AML-193 (cell line): ENCODE results near the gene AHSA1.

Source experiments
- DNase-seq, 2 experiments: peaks; one replicate each; lab custom pipeline; 2025; lab: John Stamatoyannopoulos, UW

AHSA1 gene

DNA sequence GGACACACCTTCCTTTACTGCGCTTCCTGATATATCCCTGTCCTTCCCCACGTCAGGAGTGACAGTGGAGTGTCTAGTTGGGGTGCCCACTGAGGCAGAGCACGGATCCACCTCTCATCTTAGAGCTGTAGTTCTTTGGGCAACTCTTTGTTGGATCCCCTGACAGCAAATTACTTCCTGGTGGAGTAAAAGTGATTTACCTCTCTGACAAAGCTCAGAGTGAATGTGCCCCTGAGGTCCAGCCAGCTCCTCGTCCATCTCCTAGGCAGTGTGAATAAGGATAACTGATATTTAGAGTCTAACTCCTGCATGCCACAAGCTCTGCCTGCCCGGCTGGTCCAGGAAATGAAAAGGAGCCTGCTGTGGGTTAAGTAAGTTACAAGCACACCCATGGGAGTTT, 16.0 kb downstream of the AHSA1 start:
- no peak for DNase-seq

DNA sequence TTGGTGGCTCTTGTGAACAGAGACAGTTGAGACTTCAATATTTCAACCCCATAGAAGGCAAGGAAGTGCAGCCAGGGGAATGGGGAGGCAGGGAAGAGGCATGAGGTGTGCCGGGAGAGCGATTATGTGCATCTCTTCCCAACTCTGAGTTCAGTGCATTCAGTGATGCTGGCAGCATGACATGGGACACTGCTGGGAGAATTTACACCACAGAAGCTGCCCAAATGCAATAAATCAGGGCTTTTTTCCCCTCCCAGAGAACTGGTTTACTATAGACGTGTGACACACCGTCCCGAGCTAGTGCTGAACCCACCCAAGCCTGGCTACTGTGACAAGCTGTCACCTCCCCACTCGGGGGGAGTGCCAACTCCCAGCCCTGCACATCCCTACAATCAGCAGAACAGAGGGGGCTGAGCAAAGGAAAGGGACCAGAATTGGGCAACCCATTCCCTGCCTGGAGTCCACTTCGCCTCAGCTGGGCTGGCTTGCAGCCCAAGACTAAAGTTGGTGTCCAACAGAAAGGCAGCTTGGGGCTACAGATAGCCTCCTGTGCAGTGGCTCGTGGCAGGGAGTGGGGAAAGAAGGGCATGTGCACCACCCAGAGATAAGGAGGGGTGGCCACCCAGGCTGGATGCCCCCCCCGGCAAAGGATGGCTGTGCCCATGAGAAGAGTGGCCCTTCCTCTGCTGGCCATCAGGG, 16.7 kb downstream of the AHSA1 start:
- DNase-seq = no peak

DNA sequence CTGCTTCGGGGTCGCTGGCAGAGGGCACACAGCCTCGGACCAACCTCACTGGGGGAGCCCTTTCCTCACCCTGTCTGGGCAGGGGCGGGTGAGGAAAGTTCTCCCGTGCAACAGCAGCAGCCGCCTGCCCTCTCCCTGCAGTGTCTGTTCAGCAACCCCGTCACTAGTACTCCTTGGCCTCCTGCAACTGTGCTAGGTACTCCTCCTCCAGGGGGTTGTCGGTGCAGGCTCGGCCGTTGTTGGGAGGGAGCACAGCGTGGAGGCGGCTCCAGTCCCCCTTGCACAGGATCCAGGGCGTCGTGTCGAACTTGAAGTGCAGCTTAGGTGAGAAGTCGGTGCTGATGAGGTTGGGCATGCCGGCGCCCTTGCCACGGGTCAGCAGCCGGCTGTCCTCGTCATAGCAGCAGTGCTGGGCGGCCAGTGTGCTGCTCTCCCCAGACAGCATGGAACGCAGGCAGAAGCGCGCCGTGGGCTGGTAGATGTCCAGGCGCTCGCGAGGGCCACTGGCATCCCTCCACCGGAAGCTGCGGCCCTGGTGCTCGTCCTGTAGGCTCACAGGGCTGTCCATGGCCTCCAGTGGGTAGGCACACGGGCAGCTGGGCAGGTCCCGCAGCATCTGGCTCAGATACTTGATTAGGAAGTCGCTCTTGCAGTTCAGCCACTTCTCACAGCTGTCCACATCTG, 17.7 kb downstream of the AHSA1 start:
- DNase-seq = no peak

DNA sequence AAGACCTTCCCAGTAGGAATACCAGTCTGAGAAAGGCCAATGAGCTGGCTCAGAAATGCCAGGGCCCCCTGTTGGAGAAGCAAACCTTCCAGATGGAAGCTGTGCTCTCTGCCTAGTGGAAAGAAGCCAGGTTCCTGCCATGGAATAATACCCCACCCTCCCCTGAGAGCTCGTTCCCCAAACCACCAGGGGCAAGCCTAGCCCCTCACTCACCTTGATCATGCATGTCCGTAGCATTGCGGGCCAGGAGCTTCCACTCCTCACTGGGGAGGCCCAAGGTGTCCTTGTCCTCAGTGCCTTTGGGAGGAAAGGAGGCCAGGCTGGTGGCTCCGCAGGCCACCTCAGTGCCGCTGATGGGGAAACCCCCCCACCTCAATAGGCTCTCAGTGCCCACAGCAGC, 20.1 kb downstream of the AHSA1 start:
- DNase-seq = no peak

DNA sequence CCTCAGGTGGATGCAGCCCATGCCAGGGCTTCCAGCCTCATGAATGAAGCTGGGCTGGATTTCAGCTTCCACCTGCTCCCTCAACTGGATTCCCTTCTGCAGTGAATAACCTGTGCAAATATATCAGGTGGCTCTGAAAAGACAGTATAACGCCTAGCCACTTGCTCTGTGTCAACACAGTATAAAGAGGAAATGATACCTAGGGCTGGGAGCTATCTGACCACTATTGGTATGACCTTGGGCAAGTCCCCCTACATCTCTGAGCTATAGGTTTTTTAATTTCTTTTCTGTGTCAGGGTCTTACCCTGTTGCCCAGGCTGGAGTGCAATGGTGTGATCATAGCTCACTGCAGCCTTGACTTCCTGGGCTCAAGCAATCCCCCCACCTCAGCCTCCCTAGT, 20.9 kb downstream of the AHSA1 start:
- DNase-seq = no peak

DNA sequence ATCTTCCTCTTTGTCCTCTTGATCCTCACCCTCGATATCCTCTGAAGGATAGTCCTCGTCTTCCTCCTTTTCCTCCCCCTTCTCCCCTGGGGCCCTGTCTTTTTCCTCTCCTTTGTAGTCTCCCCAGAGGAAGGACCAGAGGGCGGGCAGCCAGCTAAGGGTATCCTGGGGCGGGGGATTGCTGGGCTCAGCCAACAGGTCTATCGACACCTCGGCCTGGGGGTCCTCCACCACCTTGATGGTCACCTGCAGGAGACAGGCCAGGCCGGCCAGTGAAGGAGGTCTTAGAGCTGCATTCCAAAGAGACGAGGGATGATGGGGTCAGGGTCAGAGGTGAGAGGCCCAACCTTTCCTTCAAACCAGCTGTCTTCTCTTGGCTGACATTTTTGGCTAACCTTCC, 24.5 kb downstream of the AHSA1 start:
- DNase-seq = no peak

DNA sequence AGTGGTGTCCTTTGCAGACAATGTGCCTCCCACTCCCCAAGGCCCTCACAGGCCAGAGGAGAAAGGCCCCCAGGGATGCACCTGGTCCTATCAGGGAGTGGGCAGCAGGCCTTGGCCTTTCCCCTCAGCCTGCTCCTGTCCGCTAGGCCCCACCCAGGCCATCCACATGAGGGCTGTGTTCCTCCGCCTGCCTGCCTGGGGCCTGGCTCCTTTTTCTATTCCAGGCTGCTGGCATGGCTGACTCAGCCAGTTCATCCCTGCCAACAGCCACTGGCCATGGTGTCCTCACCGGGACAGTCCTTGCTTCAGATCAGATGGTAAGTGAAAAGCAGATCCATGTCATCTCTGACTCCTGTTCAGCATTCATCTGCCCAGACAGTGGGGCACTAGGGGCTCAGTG, 27.4 kb downstream of the AHSA1 start:
- DNase-seq = no peak

DNA sequence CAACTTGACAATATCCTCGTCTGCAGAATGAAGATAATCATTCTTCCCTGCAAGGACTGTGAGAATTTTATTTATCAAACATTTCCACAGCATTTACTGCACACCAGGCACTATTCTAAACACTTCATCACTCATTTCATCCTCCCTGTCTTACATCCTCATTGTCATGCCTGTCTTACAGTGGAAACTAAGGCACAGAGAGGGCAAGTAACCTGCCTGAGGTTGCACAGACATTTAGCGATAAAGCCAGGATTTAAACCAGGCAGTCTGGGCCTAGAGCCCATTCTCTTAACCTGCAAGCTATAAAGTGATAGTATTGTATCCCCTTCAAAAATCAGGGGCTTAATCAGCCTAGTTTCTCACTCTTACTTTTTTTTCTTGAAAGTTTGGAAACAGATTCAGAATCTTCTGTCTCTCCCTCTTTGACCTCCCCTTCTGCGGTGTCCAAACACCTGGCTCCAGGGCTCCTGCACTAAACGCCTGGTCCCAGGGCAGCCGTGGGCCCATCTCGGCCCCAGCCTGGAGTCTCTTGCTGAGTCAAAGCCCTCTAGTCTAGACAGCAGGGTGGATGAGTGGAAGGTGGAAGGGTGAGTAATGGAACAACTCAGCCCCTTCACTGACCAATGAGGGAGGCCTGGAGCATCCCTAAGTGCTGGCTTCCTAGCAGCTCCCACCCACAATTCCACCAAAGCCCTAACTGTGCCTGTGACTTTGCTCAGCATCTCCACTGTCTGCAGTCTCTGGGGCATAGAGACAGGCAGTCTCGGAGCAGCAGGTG, 28.2 kb downstream of the AHSA1 start:
- DNase-seq = no peak

DNA sequence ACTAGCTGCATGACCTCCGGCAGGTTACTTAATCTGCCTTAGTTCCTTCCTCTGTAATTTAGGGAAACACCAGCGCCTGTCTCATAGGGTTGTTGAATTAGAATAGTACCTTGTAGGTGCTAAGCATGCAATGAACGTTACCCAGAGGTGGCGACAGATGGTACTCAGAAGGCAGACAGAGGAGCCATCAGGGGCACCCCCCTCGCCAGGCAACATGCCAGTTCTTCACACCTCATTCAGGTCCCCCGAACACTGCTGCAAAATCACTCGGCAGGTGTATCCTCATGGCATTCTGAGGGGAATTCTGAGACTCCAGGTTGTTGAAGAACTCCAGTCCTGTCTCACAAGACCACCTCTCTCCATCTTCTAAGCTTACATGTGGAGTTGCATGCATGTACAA, 30.7 kb downstream of the AHSA1 start:
- DNase-seq = no peak

DNA sequence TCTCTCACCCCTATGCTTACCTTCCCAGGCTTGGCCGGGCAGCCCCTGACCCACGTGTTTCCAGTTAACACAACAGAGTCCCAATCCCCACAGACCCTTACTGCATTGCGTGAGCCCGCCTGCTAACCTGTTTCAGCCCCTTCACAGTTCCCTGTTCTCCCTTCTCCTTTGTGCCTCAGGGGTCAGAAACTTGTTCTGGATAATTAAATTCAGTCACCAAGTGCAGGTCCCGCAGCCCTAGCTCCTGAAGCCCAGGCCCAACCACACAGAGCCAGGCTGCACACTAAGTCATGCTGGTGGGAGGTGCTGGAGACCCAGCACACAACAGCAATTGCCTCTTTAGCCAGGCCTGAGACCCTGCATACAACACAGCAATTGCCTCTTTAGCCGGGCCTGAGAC, 31.1 kb downstream of the AHSA1 start:
- DNase-seq = no peak

DNA sequence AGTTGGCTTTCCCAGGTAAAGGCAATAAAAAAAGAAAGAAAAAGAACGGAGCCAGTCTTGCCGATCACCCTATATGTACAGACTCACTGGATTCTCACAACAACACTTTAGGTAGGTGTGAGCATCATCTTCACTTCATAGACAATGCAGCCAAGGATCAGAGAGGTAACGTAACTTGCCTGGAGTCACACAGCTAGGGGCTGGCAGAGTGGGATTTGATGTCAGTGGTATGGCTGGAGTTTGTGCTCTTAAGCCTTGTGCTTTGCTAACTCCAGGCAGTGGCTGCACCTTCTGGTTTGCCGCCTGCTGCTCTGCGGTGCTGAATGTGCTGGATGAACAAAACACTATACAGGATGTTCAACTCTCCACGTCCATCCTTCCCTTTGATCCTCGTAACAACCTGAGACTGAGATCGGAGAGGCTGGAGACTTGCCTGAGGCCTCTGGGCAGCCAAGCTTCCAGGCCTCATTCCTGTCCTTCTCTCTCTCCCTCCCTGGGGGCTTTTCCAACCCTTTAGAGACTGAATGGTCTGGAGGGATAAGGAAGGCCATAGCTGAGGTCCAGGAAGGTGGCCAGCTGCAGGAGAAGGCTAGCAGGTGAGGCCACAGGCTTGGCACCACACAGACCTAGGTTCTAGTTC, 32.6 kb downstream of the AHSA1 start:
- DNase-seq = no peak

DNA sequence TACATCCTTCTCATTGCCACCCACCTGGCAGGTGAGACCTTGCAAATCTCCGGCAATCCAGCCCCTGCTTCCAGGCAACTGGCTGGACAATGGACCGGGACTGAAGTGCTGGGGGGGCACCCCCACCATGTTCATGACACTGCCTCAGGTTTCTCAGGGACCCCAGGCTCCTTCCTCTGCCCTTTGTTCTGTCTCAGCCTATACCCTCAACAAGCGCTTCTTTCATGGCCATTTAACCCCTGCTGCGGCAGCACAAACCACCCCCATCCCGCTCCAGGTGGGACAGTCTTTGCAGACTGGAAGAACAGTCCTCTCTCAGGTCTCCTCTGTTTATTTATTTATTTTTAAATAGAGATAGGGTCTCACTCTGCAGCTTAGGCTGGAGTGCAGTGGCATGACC, 33.2 kb downstream of the AHSA1 start:
- no peak for DNase-seq

DNA sequence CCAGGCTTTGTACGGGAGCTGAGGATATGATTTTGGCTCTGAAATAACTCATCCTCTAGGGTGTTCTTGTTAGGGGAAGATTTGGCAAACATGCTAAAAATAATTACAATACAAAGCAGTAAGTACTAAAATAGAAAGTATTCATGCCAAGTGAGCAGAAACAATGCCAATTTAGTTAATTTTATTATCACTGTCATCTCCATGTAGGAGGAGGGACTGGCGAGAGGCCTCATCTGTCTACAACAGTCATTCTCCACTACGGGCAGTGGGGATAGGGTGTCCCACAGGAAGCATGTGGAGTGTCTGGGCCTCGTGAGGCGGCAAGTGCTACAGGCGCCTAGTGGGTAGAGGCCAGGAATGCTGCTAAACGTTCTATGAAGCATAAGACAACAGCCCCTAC, 37.4 kb downstream of the AHSA1 start:
- DNase-seq = no peak

DNA sequence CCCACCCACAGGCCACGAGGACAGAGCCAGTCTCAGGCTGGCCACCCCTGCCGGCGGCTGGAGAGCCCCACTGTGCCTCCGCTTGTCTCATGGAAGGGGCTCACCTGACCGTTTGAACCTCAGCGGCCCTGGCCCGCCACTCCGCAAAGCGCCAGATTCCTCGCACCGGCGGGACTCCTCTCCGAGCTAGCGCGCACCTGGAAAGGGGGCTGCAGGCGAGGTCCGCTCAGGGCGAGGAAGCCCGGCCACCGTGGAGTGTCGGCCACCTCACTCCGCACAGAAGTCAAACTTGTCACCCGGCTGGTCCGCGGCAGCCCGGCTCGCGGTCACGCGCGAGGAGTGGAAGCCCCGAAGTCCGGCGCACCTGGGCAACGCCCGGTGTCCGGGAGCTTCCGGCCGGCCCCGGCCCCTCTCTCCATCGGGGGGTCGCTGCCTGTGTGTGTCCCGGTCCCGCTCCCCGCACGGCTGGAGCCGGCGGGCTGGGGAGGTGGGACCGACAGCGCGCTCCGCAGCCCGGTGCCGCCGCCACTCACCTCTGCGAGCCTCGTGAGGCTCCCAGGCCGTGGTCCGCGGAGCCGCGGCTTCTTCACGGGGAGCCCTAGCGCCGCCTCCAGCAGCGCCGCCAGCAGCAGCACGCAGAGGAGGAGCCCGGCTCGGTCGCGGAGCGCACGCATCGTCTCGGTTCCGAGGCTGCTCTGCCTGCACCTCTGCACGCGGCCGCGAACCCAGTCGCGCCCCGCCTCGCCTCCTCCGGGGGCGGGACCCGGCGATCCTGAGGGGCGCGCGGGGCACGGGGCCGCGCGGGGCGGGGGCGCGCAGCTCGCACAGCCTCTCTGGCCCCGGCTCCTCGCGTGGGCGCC, 40.5 kb downstream of the AHSA1 start, which contains the start of gene ISM2:
ISM2 (minus strand) TSS at position 697 of the 860 bp plus-strand sequence; CDS start at position 674, 23 bp downstream.
- DNase-seq = no peak

DNA sequence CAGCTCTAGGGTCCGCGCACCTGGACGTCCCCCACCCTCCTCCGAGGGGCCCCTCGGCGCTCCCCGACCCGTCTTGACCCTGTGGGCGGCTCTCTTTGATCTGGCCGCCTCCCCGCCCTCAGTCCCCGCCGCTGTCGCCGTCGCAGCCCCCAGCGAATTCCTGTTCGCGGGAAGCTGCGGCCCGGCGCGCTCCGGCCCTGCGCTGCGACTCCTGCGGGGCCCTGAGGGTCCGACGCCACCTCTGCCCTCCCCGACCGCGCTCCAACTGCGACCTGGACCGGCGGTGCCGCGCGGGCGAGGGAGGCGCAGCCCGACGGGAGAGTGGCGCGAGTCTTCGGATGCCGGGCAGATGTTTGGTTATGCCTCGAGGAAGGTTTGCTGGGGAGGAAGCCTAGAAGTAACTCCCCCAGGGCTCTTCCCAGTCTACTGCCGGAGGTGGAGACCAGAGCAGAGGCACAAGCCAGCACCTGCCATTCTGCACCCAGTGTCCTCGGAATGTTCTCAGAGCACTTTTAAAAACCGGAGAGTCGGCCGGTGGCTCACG, 41.2 kb downstream of the AHSA1 start:
- DNase-seq = no peak

DNA sequence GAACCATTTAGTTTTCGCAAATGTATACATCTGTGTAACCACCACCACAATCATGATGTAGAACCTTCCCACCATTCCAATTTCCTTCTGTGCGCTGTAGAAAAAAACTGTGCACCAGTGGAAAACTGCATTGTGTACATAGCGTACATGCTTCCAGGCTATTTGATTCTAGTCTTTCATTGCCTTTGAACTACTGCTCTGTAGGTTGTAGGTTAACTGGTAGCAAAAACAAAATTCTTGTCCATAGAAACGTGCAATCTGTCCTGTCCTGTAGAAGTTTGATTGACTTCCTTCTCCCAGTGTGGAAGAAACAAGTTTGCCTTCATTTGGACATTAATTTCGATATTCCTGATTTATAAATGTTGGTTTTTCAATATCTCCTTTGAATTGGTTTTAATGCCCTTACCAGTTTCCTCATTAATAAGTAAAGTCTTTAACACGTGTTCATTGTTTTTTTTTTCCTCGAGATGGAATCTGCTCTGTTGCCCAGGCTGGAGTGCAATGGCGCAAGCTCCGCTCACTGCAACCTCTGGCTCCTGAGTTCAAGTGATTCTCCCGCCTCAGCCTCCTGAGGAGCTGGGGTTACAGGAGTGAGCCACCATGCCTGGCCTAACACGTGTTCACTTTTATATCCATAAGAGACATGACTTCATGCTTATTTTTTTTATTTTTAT, 44.4 kb downstream of the AHSA1 start:
- no peak for DNase-seq

DNA sequence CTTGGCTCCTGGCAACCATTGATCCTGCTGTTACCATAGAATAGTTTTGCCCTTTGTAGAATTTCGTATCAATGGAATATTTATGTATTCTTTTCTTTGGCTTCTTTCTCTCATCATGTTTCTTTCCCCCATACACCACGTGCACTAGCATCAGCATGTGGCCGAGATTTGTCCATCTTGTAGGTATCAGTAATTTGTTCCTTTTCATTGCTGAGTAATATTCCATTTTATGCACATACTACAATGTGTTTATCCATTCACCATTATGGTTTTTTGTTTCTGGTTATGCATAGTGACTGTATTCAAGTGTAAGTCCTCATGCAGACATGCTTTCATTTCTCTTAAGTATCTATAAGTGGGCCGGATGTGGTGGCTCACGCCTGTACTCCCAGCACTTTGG, 45.2 kb downstream of the AHSA1 start:
- DNase-seq = no peak

DNA sequence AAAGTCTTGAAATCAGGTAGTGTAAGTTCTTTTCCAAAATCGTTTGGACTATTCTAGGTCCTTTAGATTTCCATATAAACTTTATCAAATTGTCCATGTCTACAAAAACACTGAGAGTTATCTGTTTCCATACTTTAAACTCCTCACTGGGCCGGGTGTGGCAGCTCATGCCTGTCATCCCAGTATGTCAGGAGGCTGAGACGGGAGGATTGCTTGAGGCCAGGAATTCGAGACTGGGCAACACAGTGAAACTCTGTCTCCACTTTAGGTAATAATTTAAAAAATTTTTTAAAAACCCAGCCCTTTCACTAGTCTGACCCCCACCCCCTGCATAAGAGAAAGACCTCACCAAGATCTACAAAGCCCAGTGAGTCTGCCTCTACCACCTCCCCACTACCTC, 47.1 kb downstream of the AHSA1 start:
- DNase-seq = no peak

DNA sequence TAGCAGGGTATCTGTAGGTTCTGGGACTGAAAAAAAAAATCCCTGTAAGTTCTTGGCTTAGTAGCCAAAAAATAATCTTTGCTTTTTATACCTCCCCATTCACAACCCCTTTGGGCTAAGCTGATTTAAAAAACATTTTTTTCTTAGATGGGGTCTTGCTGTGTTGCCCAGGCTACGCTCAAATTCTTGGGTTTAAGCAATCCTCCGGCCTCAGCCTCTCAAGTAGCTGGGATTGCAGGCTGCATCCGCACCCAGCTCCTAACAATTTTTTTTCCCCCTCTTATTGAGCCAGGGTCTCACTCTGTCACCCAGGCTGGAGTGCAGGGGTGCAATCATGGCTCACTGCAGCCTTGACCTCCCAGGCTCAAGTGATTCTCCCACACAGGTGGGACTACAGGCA, 49.9 kb downstream of the AHSA1 start:
- DNase-seq = no peak

DNA sequence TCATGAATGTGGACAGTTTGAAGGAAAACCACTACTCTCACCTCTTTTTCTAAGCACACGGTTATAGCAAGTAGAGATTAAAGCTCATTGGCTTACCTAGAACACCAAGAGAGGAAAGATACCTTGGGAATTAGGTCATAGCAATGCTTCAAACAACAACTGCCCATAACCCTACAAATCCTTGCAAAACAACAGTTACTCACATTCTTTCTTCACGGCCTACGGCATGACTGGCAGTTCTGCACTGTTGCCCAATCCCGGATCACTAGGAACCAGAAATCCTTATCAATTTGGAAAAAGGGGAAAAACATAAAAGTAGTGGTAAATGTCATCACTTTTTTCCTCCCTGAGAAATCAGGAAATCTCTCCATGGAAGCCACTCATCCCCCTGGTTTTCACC, 50.4 kb downstream of the AHSA1 start:
- no peak for DNase-seq

DNA sequence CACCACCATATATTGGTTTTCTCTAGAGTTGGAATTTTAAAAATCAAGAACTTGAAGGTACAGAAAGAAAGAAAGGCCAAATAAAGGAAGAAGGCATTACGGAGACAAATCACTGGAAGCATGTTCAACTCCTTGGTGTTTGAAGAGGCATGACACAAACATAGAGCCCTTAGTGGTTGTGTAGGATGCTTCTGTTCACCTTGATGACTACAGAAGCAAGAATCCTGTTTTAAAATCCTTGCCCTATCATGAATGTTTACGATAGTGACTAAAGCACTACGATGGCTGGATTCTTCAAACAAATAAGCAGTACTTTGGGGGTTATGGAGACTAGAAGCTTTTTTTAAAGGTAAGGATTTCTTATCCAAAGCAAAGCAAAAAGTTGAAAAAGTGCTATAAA, 51.0 kb downstream of the AHSA1 start:
- no peak for DNase-seq
